PC-3 (cell line): ENCODE results near the gene HHAT. TPM values are rescaled to one million over a fixed set of nuclear protein-coding genes. Genes with fewer than 3 reads are reported as not detected.

Experiments used
- ATAC-seq: fragments of 200-7000 bp; cut with Tn5 transposase; 2 replicates; pipeline ENCODE4 v1.9.1; 2020; ENCODE audit warnings: mild to moderate bottlenecking, moderate library complexity
- BruUV-seq: library from RNA; stranded (reverse); fragments of 400-500 nt; replicated peaks from 2 replicates; lab custom pipeline; 2021; lab: Mats Ljungman, UMichigan
- CTCF ChIA-PET: fragments of 300-600 bp; sonication (Branson Sonifier 250); formaldehyde crosslinking; loops from one replicate; lab custom pipeline; 2022; ENCODE audit warnings: antibody characterized with exemption; lab: Charles Lee
- POLR2A ChIA-PET: fragments of 300-600 bp; sonication (Branson Sonifier 250); formaldehyde crosslinking; loops from one replicate; lab custom pipeline; 2022; ENCODE audit warnings: antibody characterized with exemption; ENCODE audit not compliant: unreplicated experiment; lab: Charles Lee
- DNase-seq: peaks from one replicate; pipeline ENCODE4 v3.0.0-alpha.2; 2015
- H2AFZ ChIP-seq: fragments of 300-600 bp; sonication (generic); 2 replicates; pipeline ENCODE4 v1.6.0; 2016; ENCODE audit warnings: antibody characterized with exemption, low read length
- H3F3A ChIP-seq: fragments of 300-600 bp; sonication (generic); one replicate; pipeline ENCODE4 v1.6.0; 2017; ENCODE audit warnings: antibody characterized with exemption, low read length, control low read depth, mild to moderate bottlenecking; ENCODE audit not compliant: unreplicated experiment
- H3K27ac ChIP-seq: fragments of 300-600 bp; sonication (generic); 2 replicates; pipeline ENCODE4 v1.5.1; 2016; ENCODE audit warnings: mild to moderate bottlenecking, low read length
- H3K27me3 ChIP-seq: fragments of 300-600 bp; sonication (generic); 2 replicates; pipeline ENCODE4 v1.6.1; 2016; ENCODE audit warnings: low read length, mixed read lengths
- H3K36me3 ChIP-seq: fragments of 300-600 bp; sonication (generic); 2 replicates; pipeline ENCODE4 v1.6.1; 2016; ENCODE audit warnings: low read depth, mixed run types, low read length, mixed read lengths
- H3K4me1 ChIP-seq: fragments of 300-600 bp; sonication (generic); 2 replicates; pipeline ENCODE4 v1.5.1; 2016; ENCODE audit warnings: low read length; ENCODE audit not compliant: insufficient read depth
- H3K4me2 ChIP-seq: fragments of 300-600 bp; sonication (generic); 2 replicates; pipeline ENCODE4 v1.6.0; 2016; ENCODE audit warnings: low read length
- H3K4me3 ChIP-seq: fragments of 300-600 bp; sonication (generic); 2 replicates; pipeline ENCODE4 v1.5.1; 2016; ENCODE audit warnings: mild to moderate bottlenecking, low read length, mixed read lengths
- H3K79me2 ChIP-seq: fragments of 300-600 bp; sonication (generic); 2 replicates; pipeline ENCODE4 v1.6.1; 2017; ENCODE audit warnings: low read length, mixed read lengths
- H3K9ac ChIP-seq: fragments of 300-600 bp; sonication (generic); 2 replicates; pipeline ENCODE4 v1.6.0; 2016; ENCODE audit warnings: mild to moderate bottlenecking, low read length
- H3K9me2 ChIP-seq: fragments of 300-600 bp; sonication (generic); replicated peaks from 2 replicates; pipeline ENCODE4 v1.6.1; 2016; ENCODE audit warnings: mixed run types, low read length, mixed read lengths
- H3K9me3 ChIP-seq: fragments of 300-600 bp; sonication (generic); 2 replicates; pipeline ENCODE4 v1.6.1; 2016; ENCODE audit warnings: low read length, mixed read lengths
- H4K20me1 ChIP-seq: fragments of 300-600 bp; sonication (generic); 2 replicates; pipeline ENCODE4 v1.6.1; 2016; ENCODE audit warnings: low read length, mixed read lengths
- EZH2 ChIP-seq: fragments of 300-600 bp; sonication (generic); IDR thresholded peaks from one replicate; pipeline ENCODE4 v1.6.1; 2017; ENCODE audit warnings: antibody characterized with exemption, mild to moderate bottlenecking, low read length; ENCODE audit not compliant: unreplicated experiment
- EZH2phosphoT487 ChIP-seq: fragments of 300-600 bp; sonication (generic); IDR thresholded peaks from 2 replicates; pipeline ENCODE4 v1.6.1; 2018; ENCODE audit warnings: mild to moderate bottlenecking, antibody characterized with exemption, low read length, borderline replicate concordance
- intact Hi-C: fragments of 100-400 bp; cut with micrococcal nuclease; formaldehyde crosslinking; loops from 2 replicates; pipeline ENCODE4 v1.9.0; 2023
- total RNA-seq: library from RNA; depleted of rRNA; stranded (reverse); fragments of >200 nt; gene quantifications from 2 replicates; pipeline ENCODE4 v1.2.3, GENCODE V29; 2014
- TF ChIP-seq, protein P1 (sequence below): fragments of 300-600 bp; sonication (generic); conservative IDR thresholded peaks from 2 replicates; pipeline ENCODE4 v1.5.1; 2017; ENCODE audit warnings: antibody characterized with exemption, low read depth, mild to moderate bottlenecking, low read length

HHAT gene
- total RNA-seq, 1 experiment from 2014 or later, result 3.4 TPM

DNA sequence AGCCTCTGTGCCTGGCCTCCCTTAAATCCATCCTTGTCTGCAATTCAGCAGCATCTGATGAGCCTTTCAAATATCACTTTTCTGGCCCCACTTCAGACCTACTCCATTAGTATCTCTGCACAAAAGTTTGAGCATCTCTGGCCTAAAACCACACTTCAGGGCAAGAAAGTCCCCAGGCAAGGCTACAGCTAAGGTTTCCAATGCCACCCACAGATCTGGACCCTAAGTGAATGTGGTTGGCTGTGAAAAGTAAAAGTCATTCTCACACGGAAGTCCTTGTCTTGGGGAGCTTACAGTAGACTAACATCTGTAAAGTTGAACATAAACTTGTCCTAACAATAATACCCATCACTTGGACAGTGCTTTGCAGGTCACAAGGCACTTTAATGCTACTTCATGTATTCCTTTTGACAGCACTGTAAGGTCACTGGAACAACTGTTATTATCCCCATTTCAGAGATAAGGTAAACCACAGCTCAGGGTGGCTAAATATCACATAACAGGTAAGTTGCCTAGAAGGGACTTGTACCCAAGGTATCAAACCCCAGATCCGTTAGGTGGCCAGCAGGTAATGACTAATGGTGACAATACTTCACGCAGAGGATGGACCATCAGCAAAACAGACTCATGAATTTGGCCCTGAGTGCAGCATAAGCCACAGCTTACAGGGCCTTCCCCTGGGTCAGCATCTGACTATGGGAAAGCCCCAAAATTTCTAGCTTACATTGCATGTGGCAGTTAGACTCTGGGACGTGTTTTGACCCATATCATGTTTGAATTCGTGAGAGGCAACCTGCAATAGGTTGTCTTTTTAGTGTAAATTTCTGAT lies 356.0 kb downstream of the HHAT start:
- TF ChIP-seq, protein P1, sequence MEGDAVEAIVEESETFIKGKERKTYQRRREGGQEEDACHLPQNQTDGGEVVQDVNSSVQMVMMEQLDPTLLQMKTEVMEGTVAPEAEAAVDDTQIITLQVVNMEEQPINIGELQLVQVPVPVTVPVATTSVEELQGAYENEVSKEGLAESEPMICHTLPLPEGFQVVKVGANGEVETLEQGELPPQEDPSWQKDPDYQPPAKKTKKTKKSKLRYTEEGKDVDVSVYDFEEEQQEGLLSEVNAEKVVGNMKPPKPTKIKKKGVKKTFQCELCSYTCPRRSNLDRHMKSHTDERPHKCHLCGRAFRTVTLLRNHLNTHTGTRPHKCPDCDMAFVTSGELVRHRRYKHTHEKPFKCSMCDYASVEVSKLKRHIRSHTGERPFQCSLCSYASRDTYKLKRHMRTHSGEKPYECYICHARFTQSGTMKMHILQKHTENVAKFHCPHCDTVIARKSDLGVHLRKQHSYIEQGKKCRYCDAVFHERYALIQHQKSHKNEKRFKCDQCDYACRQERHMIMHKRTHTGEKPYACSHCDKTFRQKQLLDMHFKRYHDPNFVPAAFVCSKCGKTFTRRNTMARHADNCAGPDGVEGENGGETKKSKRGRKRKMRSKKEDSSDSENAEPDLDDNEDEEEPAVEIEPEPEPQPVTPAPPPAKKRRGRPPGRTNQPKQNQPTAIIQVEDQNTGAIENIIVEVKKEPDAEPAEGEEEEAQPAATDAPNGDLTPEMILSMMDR, result no peak
- TF ChIP-seq EZH2 (no peak), EZH2phosphoT487 (no peak)
- Histone ChIP-seq H3K36me3 (no peaks in the 10 kb centered on the region), H4K20me1 (no peaks in the 10 kb centered on the region), H3K79me2 (no peaks in the 10 kb centered on the region), H3K4me2 (no peak overlapping the region), H3K9me2 (no peaks in the 10 kb centered on the region), H3K4me1 (no peaks in the 10 kb centered on the region), H3K9ac (no peak overlapping the region), H3F3A (no peaks in the 10 kb centered on the region), H3K27ac (no peak overlapping the region), H3K27me3 (peaks cover 3% of the 10 kb centered on the region; the same call in 1 of the 2 replicates), H2AFZ (no peak overlapping the region), H3K9me3 (no peaks in the 10 kb centered on the region), H3K4me3 (no peak overlapping the region)
- DNase-seq (no peak), ATAC-seq (no peak)
- intact Hi-C loops, result no loop called here
- ChIA-PET POLR2A (no interaction called here), CTCF (no interaction called here)
- no TSS peak for BruUV-seq

DNA sequence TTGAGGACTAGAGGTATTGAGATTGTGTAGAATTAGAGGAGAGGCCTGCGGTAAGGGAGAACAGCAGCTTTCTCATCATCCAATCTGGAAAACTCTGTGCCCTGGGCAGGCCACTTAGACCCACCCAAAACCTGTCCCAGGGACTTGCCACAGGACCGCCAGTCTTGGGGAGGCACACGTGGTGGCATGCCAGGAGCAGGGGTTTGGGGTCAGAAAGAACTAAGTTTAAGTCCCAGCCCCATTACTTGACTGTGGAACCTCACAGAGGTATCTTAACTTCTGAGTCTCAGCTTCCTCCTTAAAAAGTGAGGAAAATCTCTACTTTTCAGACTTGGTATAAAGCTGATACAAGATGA lies 356.6 kb downstream of the HHAT start:
- Histone ChIP-seq H2AFZ (no peak overlapping the region), H3F3A (no peaks in the 10 kb centered on the region), H3K4me2 (no peak overlapping the region), H3K4me3 (no peak overlapping the region), H4K20me1 (no peaks in the 10 kb centered on the region), H3K9me3 (no peaks in the 10 kb centered on the region), H3K27me3 (peaks cover 3% of the 10 kb centered on the region; the same call in 1 of the 2 replicates), H3K79me2 (no peaks in the 10 kb centered on the region), H3K9me2 (no peaks in the 10 kb centered on the region), H3K9ac (no peak overlapping the region), H3K36me3 (no peaks in the 10 kb centered on the region), H3K27ac (no peak overlapping the region), H3K4me1 (no peaks in the 10 kb centered on the region)
- TF ChIP-seq, protein P1, result no peak
- TF ChIP-seq EZH2phosphoT487 (no peak), EZH2 (no peak)
- ChIA-PET CTCF (no interaction called here), POLR2A (no interaction called here)
- DNase-seq (no peak), ATAC-seq (no peak)
- no TSS peak for BruUV-seq
- intact Hi-C loops, result no loop called here

DNA sequence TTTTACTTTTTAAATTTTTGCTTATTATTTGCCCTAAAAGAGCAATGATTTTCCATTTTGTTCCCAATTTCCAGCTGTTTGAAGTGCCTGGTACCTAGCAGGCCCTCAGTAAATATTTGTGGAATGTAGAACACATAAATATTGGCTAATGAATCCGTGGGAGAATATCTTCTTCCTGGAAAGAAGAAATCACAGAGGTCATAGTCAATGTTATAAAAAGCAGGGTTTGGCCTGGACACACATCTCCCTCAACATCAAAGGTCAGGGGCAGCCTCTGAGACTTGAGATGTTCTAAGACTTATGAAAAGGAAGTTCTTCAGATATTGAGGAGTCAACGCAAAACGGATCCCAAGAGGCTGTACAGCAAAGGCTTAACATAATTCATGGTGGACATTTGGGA lies 358.1 kb downstream of the HHAT start:
- BruUV-seq, result no TSS peak
- Histone ChIP-seq H3K9me3 (no peaks in the 10 kb centered on the region), H3F3A (no peaks in the 10 kb centered on the region), H3K4me2 (no peak overlapping the region), H3K27ac (no peak overlapping the region), H4K20me1 (no peaks in the 10 kb centered on the region), H3K4me3 (no peak overlapping the region), H2AFZ (no peak overlapping the region), H3K36me3 (no peaks in the 10 kb centered on the region), H3K9me2 (no peaks in the 10 kb centered on the region), H3K4me1 (no peaks in the 10 kb centered on the region), H3K79me2 (no peaks in the 10 kb centered on the region), H3K27me3 (peaks cover 3% of the 10 kb centered on the region; the same call in 1 of the 2 replicates), H3K9ac (no peak overlapping the region)
- TF ChIP-seq EZH2phosphoT487 (no peak), EZH2 (no peak)
- TF ChIP-seq, protein P1, result no peak
- ChIA-PET POLR2A (no interaction called here), CTCF (no interaction called here)
- DNase-seq, result no peak
- ATAC-seq, result no peak
- intact Hi-C loops, result no loop called here
